Stomach (tissue), 4 donors: ENCODE results near the gene PSENEN.

Source experiments
- POLR2AphosphoS5 ChIP-seq, 3 donors: sonication (generic); formaldehyde crosslinking; IDR thresholded peaks; one replicate each; pipeline ENCODE4 v1.6.1; 2016; ENCODE audit warnings: antibody characterized with exemption in 3 of 3
- TF ChIP-seq, protein P1 (sequence below), 7 experiments: fragments of 450-650 bp in 4 of 7; fragments of 200-600 bp in 3 of 7; sonication (generic) in 3 of 7; IDR thresholded peaks; one replicate each; pipeline ENCODE4 v1.5.1; 2016 to 2019; ENCODE audit warnings: antibody characterized with exemption in 7 of 7, control low read depth in 2 of 7, mild to moderate bottlenecking in 1 of 7

DNA sequence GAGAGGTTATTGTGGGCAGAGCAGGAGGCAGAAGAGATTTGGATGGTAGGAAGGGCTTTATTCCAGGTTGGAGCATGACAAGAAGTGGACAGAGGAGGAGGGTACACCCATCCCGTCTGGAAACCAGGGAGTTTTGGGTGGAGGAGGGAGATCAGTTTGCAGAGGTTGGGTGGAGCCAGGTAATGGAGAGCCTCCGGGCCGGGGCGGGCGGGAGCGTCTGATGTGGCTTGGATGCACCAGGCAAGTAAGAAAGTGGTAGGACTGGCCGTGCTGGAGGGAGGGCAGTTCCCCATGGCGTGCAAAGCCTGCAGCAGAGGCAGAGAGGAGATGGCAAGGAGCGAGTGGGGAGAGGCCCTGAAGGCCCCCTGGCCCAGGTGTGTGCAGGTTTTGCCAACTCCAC lies 14.1 kb upstream of the PSENEN start:
- TF ChIP-seq, protein P1, sequence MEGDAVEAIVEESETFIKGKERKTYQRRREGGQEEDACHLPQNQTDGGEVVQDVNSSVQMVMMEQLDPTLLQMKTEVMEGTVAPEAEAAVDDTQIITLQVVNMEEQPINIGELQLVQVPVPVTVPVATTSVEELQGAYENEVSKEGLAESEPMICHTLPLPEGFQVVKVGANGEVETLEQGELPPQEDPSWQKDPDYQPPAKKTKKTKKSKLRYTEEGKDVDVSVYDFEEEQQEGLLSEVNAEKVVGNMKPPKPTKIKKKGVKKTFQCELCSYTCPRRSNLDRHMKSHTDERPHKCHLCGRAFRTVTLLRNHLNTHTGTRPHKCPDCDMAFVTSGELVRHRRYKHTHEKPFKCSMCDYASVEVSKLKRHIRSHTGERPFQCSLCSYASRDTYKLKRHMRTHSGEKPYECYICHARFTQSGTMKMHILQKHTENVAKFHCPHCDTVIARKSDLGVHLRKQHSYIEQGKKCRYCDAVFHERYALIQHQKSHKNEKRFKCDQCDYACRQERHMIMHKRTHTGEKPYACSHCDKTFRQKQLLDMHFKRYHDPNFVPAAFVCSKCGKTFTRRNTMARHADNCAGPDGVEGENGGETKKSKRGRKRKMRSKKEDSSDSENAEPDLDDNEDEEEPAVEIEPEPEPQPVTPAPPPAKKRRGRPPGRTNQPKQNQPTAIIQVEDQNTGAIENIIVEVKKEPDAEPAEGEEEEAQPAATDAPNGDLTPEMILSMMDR (IDR thresholded peaks at IDR 0.05) = no peak
- TF ChIP-seq POLR2AphosphoS5 (IDR thresholded peaks at IDR 0.05) = no peak
